ENCODE measurements around the gene CACNA1A.
"Not testable (repeated sequence)": the region's sequence is repeated elsewhere in the genome, so short reads cannot be mapped to it uniquely, and the experiment has no call there.

CACNA1A gene

DNA sequence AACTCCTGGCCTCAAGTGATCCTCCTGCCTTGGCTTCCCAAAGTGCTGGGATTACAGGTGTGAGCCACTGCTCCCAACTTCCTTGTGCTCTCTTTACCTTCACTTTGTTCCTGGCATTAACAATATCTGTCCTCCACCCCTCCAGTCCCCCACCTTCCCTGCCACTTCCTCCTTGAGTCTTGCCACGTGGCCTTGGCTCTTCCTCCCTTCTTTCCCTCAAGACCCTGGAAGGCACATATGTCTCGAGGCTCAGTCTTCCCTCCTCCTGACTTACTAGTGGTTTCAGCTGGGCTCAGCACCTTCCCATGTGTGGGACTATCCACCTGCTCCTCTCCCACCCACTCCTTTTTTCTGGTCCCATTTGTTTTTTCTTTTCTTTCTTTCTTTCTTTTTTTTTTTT, 285.4 kb downstream of the CACNA1A start:
- DNase-seq = no peak

DNA sequence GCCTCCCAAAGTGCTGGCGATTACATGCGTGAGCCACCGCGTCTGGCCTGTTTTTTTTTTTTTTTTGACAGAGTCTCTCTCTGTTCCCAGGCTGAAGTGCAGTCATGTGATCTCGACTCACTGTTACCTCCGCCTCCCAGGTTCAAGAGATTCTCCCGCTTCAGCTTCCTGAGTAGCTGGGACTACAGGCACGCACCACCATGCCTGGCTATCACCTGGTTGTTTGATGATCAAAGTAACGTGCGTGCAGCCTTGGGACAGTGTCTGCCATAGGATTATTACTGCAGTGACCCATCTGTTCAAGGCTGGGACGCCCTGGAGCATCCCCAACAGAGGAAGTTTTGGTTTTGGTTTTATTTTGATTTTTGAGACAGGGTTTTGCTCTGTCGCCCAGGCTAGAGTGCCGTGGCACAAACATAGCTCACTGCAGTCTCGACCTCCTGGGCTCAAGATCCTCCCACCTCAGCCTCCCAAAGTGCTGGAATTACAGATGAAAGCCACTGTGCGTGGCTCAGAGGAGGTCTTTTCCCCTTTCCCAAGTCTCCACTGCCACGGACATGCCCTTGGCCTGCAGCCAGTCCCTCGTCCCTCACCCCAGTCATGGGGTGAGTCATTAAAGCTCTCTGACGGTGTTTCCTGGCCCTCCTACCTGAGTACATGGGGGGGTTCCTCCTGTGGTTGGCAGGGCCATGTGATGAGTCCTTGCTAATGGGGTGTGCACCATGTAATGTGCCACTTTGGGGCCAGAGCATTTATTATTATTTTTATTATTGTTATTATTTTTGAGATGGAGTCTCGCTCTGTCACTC, 290.5 kb downstream of the CACNA1A start:
- no peak for DNase-seq

DNA sequence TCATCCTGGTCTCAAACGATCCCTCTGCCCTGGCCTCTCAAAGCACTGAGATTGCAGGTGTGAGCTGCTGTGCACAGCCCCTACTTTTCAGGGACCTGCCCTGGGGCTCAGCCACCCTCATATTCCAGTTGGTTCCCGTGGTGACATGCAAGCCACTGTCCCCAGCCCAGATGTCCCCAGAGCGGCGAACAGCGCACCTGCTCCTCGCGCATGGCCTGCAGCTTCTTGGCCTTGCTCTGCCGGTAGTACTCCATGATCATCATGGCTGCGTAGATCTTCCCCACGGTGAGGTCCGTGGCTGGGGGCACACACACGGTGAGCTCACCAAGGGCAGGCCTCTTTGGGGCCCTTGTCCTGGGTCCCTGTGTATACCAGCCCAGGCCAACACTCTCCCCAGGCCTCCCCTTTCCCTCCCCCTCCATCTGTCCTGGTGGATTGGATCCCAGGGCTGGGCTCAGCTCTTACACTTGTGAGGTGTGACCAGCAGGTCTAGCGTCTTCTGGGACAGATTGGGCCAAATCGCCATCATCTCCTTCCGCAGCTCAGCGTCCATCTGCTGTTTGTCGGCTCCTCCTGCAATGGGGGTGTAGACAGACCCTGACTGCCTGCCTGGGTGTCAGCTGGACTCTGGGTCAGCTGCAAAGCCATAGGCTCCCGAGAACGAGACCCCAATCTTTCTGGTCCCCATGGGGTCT, 292.1 kb downstream of the CACNA1A start:
- DNase-seq = no peak

DNA sequence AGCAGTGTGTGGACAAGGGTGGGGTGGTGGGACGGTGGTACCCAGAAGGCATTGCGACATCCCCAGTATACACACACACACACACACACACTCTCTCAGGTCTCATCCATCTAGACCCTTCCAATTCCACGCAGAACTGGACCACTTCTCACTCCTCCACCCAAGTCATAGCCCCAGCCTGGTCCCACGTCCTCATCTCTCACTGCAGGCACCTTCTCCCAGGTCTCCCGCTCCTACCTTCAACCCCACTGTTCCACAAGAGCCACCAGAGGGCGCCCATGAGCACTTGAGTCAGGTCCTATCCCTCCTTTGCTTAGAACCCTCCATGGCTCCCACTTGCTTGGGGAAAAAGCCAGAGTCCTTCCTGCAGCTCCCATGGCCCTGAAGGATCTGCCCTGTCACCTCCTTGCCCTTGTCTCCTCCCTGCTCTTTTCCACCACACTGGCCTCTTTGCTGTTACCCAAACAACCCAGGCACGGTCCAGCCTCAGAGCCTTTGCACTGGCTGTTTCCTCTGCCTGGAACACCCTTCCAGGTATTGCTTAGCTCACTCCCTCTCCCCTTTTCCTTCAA, 293.4 kb downstream of the CACNA1A start:
- DNase-seq = peak; percentile 67

DNA sequence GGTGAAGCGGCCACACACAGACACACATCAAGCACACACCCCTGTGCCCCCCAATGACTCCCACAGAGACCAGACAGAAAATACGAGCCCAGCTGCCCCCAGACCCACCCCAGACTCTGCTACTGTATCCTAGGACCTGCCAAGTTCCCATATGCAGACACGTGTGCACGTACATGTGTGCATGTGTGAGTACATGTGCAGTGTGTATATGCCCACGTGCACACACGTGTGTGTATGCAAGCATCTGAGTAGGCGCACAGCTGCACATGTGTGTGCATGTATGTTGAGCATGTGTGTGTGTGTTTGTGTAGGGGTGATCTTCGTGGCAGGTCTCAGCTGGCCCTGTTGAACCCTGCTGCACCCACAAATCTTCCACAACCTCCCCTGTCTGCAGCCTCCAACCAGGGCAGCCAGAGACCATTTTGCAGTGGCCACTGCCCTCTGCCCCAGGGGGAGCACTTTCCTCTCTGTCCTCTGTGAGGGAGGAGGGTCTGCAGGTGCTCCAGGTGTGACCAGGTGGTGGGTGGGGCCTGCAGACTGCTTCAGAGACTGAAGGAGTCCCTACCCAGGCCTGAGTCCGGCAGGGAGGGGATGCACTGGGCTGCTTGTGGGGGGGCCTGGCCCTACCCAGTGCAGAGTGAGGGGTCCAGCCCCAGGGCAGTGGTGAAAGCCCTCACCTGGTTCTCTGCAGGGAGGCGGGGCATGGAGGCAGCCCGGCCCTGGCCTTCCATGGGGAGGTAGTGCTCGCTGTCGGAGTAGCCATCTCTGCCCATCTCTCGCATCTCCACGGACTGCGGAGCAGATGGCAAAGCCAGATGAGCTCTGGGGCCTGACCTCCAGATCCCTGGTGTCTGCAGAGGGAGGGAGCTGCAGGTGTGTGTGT, 294.6 kb downstream of the CACNA1A start:
- DNase-seq = no peak

DNA sequence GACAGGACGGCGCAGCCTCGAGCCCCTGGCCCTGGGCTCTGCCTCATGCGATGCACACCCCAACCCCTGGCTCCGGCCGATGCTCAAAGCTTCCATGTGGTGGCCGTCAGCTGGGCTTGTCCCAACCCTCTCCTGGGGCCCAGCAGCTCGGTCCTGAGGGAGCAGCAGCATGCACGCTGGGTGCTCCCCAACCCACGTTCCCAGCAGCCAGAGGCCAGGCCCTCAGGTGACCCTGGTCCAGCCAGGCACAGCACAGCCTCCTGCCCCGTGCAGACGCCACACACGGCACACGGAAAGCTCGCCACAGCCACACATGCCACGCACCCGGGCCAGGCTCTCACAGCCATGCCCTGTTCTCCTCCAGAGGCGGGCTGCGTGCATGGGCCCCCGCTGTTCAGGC, 295.3 kb downstream of the CACNA1A start:
- DNase-seq = no peak

DNA sequence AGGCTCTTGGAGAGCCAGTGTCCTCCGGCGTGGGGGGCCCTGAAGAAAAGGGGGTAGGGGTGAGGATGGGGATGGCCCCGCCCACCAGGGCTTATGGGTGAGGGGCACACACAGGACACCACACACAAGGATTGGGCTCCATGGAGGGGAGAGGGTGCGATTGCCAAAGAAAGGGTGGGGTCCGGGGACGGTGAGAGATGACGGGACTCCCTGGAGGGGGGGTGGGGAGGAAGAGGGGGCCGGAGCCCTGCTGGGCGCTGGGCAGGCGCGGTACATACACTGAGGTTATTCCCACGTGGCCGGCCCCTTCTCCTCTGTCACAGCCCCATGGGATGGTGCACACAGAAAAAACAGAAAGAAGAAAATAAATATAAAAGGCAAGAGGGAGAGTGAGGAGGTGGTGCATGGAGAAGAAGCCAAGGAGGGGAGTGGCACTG, 295.9 kb downstream of the CACNA1A start:
- no peak for DNase-seq

DNA sequence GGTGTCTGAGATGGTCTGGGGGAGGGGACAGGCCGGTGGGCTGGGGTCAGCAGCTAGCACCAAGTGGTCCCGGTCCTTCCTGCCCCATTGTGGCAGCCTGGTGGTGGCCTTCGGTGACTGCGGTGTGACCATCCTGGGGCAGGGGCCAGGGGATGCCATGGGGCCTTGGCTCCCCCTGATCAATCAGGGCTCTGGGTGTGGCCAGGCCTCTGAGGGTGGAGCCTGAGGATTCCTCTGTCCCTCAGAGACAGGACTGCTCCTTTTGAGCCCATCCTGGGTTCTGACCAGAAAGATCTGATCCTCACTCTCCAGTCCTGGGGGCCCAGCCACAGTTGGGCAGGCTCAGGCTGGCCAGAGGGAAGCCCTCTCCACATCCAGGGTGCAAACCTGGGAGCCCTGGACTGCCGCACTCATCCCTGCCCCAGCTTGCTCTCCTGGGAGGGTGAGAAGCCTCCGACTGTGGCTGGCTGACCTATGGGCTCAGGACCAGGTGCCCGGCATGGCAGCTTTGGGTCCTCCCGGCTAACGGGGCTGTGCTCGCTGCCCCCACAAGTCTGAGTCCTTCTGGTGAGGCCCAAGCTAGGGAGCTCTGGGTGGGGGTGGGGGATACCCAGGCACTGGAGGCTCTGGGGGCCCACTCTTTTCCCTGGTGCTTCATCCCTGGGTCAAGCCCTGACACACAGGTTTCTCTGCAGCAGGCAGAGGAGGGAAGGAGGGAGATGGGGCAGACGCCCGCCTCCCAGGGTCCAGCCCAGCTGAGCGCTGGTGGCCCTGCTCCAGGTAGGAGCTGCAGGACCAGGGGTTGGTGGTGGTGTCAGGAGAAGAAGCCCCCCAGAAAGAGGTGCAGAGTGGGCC, 296.6 kb downstream of the CACNA1A start:
- no peak for DNase-seq

DNA sequence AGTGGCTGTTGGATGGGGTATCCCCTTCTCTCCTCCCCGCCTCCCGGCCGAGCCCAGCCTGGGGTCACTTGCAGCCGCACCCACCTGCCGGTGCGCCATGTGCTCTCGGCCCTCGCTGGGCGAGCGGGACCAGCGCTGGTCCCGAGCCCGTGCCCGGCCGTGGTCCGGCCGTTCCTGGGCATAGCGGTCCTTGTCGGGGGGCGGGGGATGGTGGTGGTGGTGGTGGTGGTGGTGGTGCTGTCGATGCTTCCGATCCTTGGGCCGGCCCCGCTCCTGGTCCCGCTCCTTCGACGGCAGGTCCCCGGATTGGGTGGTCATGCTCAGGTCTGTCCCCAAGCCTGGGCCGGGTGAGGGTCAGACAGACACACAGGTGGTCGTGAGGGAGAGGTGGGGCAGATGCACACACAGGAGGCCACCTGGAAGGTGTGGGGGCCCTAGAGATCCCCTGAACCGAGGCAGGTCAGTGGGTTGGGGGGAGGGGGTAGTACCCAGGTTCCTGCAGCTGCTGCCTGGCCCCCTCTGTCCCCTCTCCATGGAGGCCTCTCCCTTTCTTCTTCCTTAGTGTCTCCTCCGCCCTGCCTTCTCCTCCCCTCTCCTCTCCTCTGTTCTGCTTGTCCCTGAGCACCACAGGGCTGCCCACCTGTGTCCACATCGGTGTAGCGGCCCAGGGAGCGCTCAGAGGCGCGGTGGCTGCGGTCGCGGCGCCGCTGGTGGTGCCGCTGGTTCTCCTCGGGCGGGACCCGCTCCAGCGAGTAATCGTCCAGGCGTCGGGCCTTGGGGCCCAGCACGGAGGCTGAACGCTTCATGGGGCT, 297.4 kb downstream of the CACNA1A start:
- DNase-seq = no peak

DNA sequence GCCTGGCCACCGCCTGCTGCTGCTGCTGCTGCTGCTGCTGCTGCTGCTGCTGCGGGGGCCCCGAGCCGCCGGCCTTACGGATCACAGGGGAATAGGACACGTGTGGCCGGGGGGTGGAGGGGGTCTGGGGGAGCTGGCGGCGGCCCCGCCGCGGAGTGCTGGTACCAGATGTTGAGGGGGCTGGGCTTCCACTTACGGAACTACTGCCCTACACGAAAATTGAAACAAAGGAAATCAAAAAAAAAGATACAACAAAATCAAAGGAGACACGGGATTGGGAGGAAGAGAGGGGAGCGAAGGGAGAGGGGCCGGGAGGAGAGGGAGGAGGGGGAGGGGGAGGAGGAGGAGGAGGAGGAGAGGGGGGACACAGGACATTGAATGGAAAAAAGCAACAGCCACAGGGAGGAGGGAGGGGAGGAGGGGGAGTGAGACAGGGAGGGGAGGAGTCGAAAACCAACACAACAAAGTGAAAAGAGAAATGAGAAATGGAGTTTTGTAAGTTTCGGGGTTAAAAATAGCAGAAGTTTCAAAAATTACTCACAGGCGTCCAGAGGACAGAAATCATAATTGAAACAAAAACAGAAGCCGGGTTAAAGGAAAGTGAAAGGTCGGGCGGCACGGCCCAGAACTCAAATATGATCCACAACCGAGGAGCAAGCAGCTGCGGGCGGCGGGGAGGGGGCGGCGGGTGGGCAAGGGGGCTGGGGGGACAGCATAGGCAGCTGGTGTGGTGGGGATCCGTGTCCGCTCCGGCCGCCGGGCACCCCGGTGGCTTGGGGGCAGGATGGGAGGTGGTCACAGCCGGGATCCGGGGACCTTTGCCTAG, 298.2 kb downstream of the CACNA1A start:
- DNase-seq = peak; percentile 55

DNA sequence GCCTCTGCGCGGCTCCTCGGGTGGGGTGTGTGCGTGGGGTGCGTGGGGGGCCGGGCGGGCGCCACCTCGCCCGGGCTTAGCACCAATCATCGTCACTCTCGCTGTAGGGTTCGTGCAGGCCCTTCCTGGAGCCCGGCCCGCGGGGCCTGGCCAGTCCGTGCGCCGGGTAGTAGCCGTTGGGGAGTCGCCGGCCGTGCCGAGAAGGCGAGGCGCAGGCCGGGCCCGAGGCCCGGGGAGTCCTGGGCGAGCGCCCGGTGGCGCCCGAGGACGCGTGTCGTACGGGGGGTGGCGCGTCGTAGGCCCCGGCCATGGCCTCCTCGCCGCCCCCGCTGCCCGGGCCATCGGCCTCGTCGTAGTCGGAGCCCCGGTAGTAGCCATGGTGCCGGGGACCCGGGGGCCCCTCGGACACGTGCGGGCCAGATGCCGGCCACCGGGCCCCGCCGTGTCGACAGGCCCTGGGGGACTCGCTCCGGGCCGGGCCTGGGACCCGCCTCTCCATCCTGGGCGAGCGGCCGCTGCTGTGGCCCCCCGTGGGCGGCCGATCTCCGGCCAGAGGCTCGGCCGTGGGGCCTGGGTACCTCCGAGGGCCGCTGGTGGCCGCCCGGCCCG, 298.9 kb downstream of the CACNA1A start:
- no peak for DNase-seq

DNA sequence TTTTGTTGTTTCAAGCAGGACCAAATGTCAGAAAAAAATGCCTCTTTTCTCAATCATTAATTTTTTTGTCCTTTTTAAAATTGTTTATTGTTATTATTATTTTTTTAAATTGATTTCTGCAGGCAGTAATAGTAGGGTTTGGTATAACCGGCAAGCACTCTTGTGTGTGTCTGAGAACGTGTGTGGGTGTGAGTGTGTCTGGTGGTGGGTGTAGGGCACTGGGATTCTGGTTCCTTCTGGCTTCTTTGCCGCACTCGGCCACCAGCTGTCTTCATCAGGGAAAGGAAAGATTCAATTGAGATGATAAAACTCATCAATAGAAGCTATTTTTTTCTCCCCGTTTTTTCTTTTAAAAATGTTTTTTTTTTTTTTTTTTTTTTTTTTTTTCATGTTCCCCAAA, 299.7 kb downstream of the CACNA1A start:
- no peak for DNase-seq

DNA sequence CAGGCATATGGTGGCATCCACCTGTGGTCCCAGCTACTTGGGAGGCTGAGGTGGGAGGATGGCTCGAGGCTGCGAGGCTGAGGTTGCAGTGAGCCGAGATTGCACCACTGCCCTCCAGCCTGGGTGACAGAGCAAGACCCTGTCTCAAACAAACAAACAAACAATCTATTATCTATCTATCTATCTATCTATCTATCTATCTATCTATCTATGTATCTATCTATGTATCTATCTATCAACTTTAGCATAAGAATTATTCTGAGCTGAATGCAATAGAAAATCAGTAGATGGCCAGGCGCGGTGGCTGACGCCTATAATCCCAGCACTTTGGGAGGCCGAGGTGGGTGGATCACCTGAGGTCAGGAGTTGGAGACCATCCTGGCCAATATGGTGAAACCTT, 304.2 kb downstream of the CACNA1A start:
- not testable (repeated sequence) for DNase-seq

DNA sequence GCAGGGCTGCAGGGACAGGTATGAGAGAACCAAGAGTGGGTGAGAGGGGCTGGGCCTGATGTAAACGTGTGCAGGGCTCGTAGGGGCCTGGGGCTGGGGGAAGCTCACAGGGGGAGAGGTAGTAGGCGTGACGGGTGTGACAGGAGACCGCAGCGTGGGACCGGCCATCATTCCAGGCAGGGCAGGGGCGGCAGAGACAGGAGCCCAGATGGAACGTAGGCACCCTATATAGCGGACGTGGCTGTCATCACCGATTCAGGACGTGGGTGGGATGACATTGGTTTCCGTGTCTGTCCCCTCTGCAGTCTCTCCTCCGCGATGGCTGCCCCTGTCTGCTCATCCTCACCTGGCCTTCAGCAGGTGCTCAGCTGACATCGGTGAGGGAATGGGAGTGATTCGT, 307.6 kb downstream of the CACNA1A start:
- no peak for DNase-seq

DNA sequence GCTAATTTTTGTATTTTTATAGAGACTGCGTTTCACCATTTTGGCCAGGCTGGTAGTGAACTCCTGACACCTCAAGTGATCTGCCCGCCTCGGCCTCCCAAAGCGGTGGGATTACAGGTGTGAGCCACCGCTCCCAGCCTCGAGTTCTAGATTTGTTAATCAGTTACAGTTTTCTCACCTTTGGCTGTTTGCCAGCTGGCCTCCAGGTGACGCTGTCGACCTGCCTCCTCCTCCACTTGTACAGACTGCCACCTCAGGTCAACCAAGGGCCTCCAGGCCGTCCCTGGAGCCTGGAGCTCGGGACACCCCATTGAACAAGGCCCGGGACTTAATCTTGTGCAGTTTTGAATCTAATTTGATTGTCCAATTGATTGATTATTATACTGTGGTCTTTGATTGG, 310.6 kb downstream of the CACNA1A start:
- peak; percentile 38 for DNase-seq

DNA sequence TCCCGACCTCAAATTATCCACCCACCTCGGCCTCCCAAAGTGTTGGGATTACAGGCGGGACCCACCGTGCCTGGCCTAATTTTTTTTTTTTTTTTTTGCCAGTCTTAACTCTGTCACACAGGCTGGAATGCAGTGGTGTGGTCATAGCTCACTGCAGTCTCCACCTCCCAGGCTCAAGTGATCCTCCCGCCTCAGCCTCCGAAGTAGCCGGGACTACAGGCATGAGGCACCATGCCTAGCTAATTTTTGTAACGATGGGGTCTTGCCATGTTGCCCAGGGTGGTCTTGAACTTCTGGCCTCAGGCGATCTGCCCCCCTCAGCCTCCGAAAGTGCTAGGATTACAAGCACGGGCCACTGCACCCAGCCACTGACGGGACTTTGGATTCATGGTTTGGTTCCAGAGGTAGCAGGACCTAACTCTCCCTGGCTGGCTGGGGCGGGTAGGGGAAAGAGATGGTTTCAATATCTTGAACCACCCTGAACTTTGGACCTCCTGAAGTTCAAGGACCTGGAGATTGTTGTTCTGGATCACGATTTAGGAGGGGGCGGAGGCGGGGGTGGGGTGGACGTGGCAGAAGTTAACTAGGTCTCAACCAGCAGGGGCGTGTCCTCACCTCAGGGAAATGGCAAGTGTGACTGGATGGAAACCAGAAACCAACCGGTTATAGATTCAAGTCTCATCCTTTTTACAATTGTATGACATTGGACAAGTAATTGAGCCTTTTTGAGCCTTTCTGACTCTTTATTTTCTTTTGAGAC, 315.3 kb downstream of the CACNA1A start:
- no peak for DNase-seq

DNA sequence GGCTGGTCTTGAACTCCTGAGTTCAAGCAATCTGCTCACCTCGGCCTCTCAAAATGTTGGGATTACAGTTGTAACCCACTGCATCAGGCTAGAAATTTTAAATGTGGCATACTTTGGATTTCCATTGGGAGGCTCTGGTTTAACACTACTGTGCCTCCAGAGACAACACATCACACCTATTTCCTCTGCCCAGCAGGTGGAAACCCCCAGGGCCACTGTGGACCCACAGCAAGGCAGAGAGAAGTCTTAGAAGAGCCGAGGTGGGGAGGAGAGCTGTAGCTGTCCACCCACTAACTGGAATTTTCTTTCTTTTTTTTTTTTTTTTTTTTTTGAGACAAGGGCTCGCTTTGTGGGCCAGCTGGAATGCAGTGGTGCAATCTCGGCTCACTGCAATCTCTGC, 316.7 kb downstream of the CACNA1A start:
- DNase-seq = no peak

DNA sequence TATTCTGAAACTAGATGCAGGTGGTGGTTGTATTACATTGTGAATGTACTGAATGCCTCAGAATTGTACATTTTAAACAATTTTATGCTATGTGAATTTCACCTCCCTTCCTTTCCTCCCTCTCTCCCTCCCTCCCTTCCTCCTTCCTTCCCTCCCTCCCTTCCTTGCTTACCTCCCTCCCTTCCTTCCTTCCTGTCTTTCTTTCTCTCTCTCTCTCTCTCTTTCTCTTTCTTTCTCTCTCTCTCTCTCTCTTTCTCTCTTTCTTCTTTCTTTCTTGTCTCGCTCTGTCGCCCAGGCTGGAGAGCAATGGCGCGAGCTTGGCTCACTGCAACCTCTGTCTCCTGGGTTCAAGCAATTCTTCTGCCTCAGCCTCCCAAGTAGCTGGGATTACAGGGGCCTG, 318.9 kb downstream of the CACNA1A start:
- no peak for DNase-seq

DNA sequence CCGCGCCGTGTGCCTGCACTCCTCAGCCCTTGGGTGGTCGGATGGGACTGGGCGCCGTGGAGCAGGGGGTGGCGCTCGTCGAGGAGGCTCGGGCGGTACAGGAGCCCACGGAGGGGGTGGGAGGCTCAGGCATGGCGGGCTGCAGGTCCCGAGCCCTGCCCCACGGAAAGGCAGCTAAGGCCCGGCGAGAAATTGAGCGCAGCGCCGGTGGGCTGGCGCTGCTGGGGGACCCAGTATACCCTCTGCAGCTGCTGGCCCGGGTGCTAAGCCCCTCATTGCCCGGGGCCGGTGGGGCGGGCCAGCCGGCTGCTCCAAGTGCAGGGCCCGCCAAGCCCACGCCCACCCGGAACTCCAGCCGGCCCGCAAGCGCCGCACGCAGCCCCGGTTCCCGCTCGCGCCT, 319.6 kb downstream of the CACNA1A start:
- DNase-seq = not testable (repeated sequence)
